Thyroid gland (tissue), 4 donors: ENCODE results near the gene FH.

Experiments used
- POLR2A ChIP-seq, 2 donors: fragments of 450-650 bp; IDR thresholded peaks; one replicate each; pipeline ENCODE4 v1.6.1; 2017; ENCODE audit warnings: antibody characterized with exemption in 2 of 2, mild to moderate bottlenecking in 2 of 2, moderate library complexity in 1 of 2
- TF ChIP-seq, protein P1 (sequence below), 6 experiments: fragments of 200-600 bp in 3 of 6; fragments of 450-650 bp in 3 of 6; sonication (generic) in 3 of 6; IDR thresholded peaks; one replicate each; pipeline ENCODE4 v1.5.1; 2016 to 2019; ENCODE audit warnings: antibody characterized with exemption in 6 of 6, mild to moderate bottlenecking in 2 of 6, inconsistent platforms in 1 of 6, moderate library complexity in 1 of 6

- TF ChIP-seq, protein P1, sequence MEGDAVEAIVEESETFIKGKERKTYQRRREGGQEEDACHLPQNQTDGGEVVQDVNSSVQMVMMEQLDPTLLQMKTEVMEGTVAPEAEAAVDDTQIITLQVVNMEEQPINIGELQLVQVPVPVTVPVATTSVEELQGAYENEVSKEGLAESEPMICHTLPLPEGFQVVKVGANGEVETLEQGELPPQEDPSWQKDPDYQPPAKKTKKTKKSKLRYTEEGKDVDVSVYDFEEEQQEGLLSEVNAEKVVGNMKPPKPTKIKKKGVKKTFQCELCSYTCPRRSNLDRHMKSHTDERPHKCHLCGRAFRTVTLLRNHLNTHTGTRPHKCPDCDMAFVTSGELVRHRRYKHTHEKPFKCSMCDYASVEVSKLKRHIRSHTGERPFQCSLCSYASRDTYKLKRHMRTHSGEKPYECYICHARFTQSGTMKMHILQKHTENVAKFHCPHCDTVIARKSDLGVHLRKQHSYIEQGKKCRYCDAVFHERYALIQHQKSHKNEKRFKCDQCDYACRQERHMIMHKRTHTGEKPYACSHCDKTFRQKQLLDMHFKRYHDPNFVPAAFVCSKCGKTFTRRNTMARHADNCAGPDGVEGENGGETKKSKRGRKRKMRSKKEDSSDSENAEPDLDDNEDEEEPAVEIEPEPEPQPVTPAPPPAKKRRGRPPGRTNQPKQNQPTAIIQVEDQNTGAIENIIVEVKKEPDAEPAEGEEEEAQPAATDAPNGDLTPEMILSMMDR (IDR thresholded peaks at IDR 0.05) = no peak
- TF ChIP-seq POLR2A (IDR thresholded peaks at IDR 0.05) = no peak
These were observed 32.4 kb upstream of the FH start for GRCh38 chr1:241551759-241552638.
